ENCODE measurements around the gene SYT9.
A peak's percentile ranks its signal among the peaks of the same experiment; 100 is the strongest.

The SYT9 gene

DNA sequence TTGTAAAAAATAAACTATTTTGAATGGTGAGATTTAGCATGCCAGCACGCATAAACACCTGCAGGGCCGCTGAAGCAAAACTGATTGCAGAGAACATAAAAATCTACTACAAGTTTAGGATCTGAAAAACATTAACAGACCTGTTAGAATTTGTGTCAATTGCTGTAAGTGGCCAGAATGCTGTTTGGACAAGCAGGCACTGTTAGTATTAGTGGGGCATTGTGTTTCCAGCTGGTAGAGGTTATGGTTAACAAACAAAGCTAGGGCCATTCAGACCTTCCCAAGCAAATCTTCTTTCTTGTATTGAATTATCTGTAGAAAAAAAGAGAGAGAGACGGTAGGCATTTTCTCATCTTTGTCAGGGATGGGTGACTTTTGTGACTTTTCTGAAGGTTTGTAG is 176.0 kb downstream of the SYT9 start:
- no peak for DNase-seq (ENCODE audit: low spot score)

DNA sequence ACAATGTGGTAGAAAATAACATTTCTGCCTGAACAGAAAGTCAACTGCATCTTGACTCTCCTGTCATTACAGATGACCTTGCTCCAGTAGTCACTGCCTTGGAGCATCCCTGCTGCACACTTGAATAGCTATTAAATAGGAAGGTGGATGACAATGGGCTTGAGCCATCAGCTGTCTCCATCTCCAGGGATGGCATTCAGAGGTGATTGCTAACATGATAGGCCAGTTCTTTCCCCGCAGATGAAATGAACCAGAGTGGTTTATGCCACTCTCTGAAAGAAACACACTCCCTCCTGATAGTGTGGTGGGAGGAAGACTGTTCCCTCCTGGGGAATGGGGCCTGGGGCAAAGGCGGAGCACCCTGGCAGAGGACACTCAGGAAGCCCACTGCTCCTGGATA is 176.5 kb downstream of the SYT9 start:
- DNase-seq (ENCODE audit: low spot score), result no peak

DNA sequence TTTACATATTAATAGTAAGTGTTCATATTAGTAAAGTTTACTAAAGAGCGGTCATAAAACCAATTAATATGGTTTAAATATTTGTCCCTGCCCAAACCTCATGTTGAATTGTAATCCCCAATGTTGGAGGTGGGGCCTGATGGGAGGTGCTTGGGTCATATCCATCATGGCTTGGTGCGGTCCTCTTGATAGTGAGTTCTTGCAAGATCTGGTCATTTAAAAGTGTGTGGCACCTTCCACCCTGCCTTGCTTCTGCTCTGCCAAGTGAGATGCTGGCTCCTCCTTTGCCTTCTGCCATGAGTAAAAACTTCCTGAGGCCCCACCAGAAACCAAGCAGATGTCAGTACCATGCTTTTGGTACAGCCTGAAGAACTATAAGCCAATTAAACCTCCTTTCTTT is 178.8 kb downstream of the SYT9 start:
- DNase-seq (ENCODE audit: low spot score), result no peak

DNA sequence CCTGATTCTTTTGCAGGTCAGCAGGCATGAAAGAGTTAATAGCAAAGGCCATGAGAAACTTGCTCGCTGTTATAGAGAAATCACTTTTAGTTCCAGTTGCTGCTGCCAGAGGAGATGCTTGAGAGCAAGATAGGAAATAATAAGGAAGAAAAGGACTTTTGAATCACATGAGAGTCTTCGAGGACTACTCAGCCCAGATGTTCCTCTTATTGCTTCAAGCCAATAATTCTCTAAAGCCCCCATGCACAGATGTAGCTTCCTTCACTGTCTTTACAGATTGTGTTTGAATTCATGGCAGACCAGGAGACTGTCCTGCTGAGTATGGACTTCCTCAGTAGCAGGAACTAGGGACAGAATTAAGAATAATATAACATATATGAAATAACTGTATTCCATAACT is 183.5 kb downstream of the SYT9 start:
- no peak for DNase-seq (ENCODE audit: low spot score)

DNA sequence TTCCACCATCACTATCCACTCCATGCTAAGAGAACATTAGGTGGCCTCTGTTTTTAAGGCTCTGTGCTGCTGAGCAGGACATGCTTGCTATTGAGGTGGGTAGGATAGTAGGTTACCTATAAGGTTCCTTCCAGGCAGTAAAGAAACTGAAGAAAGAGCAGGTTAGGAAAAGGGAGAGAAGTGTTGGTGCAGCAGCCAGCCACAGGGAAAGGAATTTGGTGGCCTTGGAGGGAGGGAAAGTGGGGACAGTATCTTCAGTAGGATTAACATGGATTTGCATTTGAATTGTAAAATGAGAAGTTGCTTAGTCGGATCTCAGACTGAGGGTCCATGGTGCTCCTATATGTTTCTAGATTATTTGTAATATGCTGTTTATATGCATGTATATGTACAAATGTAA is 184.4 kb downstream of the SYT9 start:
- DNase-seq (ENCODE audit: low spot score), result no peak

DNA sequence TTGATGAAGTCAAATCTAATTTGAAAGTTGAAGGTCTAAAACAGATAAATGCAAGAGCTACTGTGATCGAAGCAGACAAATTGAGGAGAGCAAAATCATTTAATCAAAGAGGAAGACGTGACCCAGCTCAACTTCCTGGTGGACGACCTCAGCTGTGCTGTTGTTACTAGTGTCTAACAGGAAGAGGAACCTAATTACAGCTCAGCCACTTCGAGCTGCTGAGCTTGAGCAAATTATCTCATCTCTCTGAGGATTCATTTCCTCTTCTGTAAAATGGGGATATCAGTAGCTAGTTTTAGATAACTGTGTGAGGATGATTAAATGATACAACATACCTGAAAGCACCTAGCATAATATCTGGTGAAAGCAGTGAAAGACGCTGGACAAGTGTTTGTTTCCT is 185.0 kb downstream of the SYT9 start:
- DNase-seq (ENCODE audit: low spot score), result no peak

DNA sequence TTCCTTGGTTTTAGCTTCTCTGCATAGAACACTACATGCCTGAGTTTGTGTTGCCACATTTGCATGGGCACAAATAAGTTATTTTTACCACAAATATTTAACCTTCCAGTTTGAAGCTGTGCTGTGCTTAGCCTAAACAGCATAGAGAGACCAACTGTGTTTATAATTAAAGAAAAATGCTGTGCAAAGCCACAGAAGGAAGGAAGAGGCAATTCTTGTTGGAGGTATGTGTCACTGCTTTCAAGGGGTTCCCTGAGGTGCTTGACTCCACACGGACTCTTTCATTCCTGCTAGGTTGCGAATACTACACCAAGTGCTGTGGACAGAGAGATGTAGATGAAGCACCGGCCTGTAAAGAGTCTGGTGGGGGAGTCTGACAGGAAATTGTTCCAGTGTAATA is 186.0 kb downstream of the SYT9 start:
- no peak for DNase-seq (ENCODE audit: low spot score)

DNA sequence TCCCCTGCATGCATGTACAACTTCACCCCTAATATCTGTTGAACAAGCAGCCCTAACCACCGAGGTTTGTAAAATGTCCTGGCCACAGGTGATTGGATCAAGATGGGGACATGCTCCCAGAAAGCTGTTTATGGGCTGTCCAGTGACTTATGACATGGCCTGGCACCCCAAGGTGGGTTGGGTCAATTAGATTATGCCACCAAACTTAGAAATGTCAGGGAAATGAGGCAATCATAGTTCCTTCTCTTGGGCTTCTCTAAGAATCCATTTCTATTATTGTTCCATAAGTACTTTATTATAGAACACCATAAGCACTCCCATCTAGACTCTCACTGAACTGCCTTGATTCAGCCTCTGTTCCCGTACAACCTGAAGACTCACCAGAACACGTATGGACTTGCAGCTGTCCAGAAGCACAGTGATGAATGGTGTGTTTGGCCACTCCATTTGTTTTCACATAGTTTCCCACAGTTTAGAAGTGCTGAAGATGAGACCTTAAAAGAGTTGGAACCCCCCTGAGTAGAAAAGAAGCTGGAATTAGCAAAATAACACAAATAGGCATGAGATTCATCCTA is 188.1 kb downstream of the SYT9 start:
- no peak for DNase-seq (ENCODE audit: low spot score)

DNA sequence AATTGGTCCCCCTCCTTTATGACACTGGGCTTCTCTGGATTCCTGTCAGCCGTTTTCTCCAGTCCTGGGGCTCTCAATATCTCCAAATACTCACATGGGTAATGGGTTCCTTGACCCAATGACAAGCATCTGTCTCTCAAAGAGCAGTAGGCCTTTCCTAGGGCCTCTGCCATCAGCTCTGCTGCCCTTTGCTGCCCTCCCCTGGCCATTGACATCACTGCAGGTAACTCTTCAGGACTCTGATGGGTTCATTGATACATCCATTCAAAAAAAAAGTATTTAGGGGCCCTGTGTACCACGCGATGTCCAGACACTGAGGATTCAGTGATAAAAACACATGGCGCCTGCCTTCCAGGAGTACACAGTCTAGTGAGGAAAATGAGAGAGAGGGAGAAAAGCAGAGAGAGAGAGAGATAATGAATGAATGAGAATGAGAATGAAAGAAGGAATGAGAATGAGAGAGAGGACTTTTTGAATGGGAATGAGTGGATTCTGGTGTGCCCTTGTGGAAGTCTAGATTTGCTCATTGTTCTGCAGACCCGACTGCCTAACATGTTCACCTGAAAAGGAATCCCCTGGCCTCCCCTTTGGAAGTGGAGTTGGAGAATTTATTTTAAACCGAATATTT is 191.0 kb downstream of the SYT9 start:
- DNase-seq (ENCODE audit: low spot score), result peak; percentile 27

DNA sequence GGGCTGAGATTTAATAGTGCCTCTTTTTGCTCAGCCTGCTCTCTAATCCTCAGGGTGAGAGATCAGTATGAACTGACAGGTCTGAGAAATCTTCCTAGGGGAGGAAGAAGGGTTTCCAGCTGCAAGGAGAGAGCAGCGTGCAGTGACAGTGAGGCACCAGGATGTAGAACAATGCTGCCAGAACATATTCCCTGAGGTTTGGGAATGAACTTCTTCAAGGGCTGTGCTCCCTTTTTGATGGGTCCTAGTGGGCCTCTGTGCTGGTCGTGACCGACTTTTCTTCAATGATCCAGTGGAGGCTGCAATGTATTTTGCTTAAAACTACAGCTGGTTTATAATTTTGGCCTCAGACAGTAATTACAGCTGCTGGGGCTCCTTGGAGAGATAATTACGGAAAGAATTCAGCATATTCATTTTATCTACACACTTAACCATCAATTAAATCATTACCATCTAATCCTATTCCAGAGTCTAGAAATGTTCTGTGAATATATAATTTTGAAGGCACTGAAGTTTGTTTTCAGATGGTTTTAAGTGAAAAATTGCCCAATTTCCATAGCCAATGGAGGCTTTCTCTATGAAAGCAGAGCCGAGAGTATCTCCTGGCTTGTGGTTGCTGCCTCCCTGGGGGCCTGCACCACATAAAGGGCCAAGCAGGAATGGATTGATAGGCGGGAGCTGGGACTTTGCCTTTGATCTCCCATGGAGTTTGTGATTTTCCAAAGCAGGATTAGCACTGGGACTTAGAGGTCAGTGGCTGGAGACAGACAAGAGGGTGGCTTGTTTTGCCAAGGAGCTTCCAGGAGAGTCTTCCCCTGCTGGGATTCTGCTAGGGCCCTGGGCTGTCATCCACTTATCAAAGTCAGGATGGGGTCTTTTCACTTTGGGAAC is 192.6 kb downstream of the SYT9 start:
- DNase-seq (ENCODE audit: low spot score), result no peak

DNA sequence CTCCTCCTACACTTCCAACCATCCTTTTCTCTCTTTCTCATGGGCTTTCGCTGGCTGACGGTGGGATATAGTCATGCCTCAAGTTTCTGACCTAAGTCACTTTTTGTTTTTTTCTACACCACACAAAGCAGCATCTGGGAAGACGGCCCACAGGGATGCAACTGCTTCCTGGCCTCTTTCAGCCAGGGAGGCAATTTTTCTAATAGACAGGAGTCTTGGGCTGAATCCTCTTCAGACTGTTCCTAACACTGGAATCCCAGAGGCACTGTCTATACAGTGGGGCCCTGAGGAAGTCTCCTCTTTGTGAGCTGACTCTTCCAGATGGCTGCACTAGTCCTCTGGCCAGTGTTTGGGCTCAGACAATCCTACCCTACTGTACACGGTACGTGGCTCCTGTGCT is 193.9 kb downstream of the SYT9 start:
- no peak for DNase-seq (ENCODE audit: low spot score)

DNA sequence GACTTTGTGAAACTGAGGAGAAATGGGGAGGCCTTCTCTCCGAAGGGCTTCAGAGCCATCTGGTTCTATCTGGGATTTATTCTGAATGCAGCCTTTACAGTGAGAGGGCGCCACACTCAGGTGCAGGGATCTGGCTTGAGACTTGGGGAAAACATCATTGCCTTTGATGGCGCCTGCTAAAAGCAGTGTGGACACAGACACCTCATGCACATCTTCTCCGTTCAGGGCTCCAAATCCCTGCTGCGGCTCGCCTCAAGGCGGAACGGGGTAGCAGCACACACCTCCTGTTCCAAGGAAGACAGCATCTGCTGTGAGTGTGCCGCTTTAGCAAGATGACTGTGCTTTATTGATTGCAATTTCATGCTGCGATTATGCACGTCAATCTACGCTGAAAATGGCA is 196.5 kb downstream of the SYT9 start:
- no peak for DNase-seq (ENCODE audit: low spot score)

DNA sequence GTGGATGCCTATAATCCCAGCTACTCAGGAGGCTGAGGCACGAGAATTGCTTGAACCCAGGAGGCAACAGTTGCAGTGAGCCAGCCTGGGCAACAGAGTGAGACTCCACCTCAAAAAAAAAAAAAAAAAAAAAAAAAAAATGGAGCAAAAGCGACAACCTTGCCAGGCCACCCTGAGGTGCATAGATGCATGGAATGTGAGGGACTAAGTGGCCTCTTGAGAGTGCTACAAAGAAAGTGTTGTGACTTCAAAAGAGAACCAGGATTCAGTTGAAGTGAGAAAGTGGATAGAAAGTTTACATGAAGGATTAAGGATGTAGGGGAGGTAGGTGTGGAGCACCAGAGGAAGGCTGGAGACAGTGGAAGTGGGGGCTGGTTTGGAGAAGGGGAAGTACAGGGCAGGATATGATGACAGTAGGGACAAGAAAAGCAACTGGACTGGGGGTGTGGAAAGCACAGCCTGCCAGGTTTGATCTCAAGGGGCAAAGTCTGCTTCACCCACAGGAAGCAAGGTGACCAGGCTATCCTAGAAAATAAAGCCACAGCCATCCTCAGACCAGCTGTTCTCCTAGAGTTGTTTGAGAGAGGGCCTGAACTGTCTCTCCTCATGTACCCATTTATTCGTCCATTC is 197.6 kb downstream of the SYT9 start:
- no peak for DNase-seq (ENCODE audit: low spot score)

DNA sequence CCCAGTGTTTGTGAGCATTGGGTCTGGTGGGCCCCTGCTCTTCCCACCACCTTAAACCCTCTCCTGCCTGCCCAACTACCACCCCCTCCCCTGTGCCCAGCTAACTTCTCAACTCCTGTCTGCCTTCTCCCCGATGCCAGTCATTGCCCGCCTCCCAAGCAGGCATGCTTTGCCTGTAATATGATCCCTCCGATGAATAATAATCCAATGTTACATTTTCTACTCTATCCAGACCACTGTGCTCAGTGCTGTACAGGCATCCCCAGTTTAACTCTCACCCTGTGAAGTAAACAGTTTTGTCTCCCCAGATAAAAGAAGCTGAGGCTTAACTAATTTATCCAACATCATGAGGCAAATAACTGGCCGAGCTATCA is 198.1 kb downstream of the SYT9 start:
- no peak for DNase-seq (ENCODE audit: low spot score)

DNA sequence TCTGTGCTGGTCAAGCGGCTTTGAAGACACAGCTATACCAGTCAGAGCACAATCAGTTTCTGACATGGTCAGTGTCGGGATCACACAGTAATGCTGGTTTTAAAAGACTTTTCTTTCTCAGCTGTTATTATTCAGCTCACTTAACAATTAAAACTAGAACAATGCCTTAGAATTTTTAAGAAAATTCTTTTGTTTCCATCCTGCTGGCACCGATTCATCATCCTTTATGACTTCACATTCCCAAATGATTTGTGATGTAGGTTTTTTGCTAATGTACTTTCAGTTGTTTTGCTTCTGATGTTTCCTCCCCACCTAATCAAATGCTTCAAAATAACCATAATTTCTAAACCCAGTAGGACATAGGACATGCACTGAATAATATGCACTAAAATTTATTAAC is 199.1 kb downstream of the SYT9 start:
- no peak for DNase-seq (ENCODE audit: low spot score)

DNA sequence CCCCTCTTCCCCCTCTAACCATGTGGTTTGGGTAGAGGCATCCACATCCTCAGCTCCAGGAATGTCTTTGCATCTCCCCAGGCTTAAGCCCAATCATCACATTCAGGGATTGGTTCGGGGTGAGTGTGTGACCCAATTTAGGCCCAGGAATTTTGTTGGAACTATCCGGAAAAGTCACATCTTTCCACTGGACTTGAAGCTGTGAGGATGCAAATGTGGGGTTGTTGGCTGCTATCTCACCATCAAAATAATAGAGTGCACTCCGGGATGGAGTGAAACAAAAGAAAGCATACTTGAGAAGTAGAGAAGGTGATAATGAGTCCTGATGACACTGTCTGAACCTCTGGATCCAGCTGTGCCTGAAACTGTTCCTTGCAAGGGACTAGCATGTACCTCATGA is 199.8 kb downstream of the SYT9 start:
- no peak for DNase-seq (ENCODE audit: low spot score)

DNA sequence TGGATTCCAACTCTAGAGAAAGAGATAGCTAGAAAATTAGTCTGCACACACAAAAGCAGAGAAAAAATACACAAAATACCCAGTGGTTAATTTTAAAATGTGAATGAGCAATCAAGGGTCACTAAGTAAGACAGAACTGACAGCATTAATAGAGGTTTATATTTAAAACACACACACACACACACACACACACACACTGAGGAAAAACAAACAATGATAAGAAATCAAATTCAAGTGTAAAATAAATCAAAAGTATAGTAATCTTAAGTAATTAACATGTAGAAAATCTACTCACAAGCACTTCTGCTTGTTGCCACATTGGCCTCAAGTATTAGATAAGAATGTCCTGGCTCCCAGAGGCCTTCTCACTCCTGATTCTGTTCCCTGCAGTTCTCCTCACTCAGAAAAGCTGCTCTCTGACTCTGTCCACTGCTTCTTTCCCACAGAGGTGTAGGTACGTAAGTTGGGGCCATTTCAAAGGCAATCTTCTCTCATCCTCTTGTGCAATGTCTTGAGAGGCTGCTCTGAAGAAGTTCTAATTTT is 200.3 kb downstream of the SYT9 start:
- no peak for DNase-seq (ENCODE audit: low spot score)

DNA sequence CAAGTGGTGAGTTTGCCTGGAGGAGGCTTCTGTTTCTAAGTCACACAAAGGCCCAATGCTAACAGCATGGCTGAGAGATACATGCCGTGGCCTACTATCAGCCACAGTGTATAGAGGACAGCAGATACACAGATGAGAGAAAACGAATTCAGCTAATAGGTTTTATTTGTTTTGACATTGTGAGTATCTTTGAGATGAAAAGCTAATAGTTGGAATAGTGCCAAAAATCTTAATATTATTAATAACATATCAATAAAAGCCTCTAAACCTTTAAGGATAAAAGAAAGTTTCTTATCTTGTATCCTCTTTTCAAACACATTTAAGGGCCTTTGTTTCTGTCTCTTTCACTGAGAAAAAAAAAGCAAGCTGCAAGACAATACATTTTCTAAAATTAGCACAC is 203.2 kb downstream of the SYT9 start:
- DNase-seq (ENCODE audit: low spot score), result no peak

DNA sequence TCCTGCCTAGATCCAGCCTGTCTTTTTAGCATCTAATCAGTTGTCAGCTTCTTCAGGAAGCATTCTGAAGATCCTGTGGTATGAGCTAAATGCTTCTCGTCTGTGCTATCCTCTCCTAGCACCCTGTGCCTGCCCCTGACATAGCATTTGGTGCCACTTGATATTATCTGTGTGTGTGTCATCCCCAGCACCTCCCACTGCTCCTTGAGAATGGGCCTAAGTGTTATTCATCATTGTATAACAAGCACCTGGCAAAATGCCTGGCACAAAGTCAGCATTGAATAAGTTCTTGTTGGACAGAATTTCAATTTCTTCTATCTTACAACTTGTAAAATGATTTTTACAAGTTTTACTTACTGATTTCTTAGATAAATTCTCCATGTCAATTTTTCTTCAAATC is 205.5 kb downstream of the SYT9 start:
- DNase-seq (ENCODE audit: low spot score), result no peak

DNA sequence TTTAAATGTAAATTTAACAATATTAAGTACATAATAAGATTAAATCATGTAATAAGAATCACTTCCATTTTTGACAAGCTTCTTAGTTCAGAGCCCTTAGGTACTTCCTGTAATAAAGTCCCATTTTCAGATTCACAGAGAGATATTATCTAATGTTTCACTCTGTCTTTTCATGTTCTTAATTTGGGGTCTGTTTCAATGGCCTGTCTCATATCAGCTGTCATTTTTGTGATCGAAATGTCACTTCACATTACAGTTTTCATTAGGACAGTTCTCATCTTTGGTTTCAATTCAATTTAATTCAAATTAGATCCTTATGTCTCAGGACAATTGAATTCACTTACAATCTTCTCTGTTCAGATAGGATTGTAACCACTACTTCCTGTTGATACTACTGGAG is 211.0 kb downstream of the SYT9 start:
- no peak for DNase-seq (ENCODE audit: low spot score)

DNA sequence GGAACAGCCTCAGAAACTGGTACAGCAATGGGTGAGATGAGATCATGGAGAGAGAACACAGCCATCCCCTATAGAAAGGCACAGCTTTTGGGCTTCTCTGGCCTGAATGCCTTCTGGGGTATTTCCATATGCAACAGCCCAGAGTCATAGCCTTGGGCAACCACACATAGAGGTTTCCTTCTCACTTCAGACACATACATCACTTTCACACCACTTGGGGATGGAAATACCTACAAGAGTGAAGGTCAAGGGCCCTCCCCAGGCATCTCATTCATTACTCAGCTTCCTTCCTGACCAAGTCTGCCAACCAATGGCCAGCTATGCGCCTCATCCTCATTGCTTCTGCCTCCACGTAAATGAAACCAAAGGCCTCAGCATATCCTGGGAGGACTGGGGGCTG is 215.9 kb downstream of the SYT9 start:
- DNase-seq (ENCODE audit: low spot score), result no peak

DNA sequence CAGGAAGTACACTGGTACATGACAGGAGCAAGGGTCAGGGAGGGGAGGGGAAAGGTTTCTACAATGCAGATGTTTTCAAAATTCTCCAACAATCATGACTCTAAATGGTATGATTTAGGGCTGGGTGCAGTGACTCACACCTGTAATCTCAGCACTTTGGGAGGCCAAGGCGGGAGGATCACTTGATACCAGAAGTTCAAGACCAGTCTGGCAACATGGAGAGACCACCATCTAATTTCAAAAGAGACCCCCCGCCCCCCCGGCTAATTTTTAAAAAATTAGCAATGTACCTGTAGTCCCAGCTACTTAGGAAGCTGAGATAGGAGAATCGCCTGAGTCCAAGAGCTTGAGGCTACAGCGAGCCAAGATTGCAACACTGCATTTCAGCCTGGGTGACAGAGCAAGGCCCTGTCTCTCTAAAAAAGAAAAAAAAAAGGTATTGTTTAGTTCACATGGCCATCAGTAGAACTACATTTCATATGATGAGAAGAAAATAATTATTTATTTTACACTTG is 217.7 kb downstream of the SYT9 start:
- DNase-seq (ENCODE audit: low spot score), result no peak

DNA sequence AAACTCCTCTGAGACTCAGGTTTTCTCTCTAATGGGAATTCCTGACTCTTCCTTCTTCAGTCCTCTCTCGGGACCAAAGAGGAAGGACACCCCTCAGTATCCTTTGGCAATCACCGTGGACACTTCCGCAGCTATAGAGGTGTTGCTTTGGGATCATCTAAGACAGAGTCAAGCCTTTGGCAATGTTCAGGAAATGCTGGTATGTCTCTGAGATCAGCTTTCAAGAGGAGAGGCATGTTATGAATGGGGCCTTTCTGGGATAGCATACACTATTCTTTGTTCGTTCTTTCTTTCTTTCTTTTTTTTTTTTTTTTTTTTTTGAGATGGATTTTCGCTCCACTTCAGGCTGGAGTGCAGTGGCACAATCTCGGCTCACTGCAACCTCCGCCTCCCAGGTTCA is 219.4 kb downstream of the SYT9 start:
- DNase-seq (ENCODE audit: low spot score), result no peak
